NT2/D1 (cell line): Measurements from ENCODE around the gene GADD45B.

ENCODE experiments used
- SUZ12 ChIP-seq: IDR thresholded peaks from 2 replicates; pipeline ENCODE4 v1.6.1; 2011; ENCODE audit not compliant: insufficient read length, insufficient read depth; ENCODE audit errors: extremely low read depth
- YY1 ChIP-seq: IDR thresholded peaks from 2 replicates; pipeline ENCODE4 v1.6.1; 2011; ENCODE audit not compliant: insufficient read length, insufficient read depth
- ZNF274 ChIP-seq: IDR thresholded peaks from 2 replicates; pipeline ENCODE4 v1.6.1; 2011; ENCODE audit warnings: mild to moderate bottlenecking, low read depth, low read length

GRCh38 chr19:2431318-2432055 lies 44.4 kb upstream of the GADD45B start:
- no peak for TF ChIP-seq ZNF274
- TF ChIP-seq SUZ12: no peak
- no peak for TF ChIP-seq YY1
